Smooth muscle cell (in vitro differentiated cells): ENCODE data around the gene STRA8. TPM values are rescaled to one million over a fixed set of nuclear protein-coding genes. Genes with fewer than 3 reads are reported as not detected.

Experiments
- DNase-seq: peaks from one replicate; lab custom pipeline; 2025; ENCODE audit not compliant: unreplicated experiment; lab: John Stamatoyannopoulos, UW
- H2AFZ ChIP-seq: fragments of 200-600 bp; sonication (generic); 2 replicates; pipeline ENCODE4 v1.6.0; 2016; ENCODE audit warnings: antibody characterized with exemption, low read depth, mild to moderate bottlenecking
- H3F3A ChIP-seq: fragments of 200-600 bp; sonication (generic); 2 replicates; pipeline ENCODE4 v1.6.0; 2017; ENCODE audit warnings: antibody characterized with exemption, low read depth
- H3K27ac ChIP-seq: fragments of 200-600 bp; sonication (generic); 2 replicates; pipeline ENCODE4 v1.5.1; 2016; ENCODE audit warnings: low read depth, mild to moderate bottlenecking
- H3K27me3 ChIP-seq: fragments of 200-600 bp; sonication (generic); 2 replicates; pipeline ENCODE4 v1.6.1; 2016; ENCODE audit warnings: low read depth, mild to moderate bottlenecking
- H3K36me3 ChIP-seq: fragments of 200-600 bp; sonication (generic); 2 replicates; pipeline ENCODE4 v1.5.1; 2016; ENCODE audit warnings: low read depth
- H3K4me1 ChIP-seq: fragments of 200-600 bp; sonication (generic); 2 replicates; pipeline ENCODE4 v1.5.1; 2016; ENCODE audit warnings: low read depth
- H3K4me2 ChIP-seq: fragments of 200-600 bp; sonication (generic); 2 replicates; pipeline ENCODE4 v1.6.0; 2016; ENCODE audit warnings: mild to moderate bottlenecking
- H3K4me3 ChIP-seq: fragments of 200-600 bp; sonication (generic); 2 replicates; pipeline ENCODE4 v1.5.1; 2016; ENCODE audit warnings: mild to moderate bottlenecking
- H3K79me2 ChIP-seq: fragments of 200-600 bp; sonication (generic); 2 replicates; pipeline ENCODE4 v1.6.0; 2016; ENCODE audit warnings: low read depth, mild to moderate bottlenecking
- H3K9ac ChIP-seq: fragments of 200-600 bp; sonication (generic); 2 replicates; pipeline ENCODE4 v1.6.0; 2016; ENCODE audit warnings: low read depth
- H3K9me3 ChIP-seq: fragments of 200-600 bp; sonication (generic); replicated peaks from 2 replicates; pipeline ENCODE4 v1.5.1; 2016; ENCODE audit warnings: low read depth
- H4K20me1 ChIP-seq: fragments of 200-600 bp; sonication (generic); 2 replicates; pipeline ENCODE4 v1.6.0; 2016; ENCODE audit warnings: low read depth
- CTCF ChIP-seq: fragments of 200-600 bp; sonication (generic); IDR thresholded peaks from 2 replicates; pipeline ENCODE4 v1.5.1; 2017; ENCODE audit warnings: borderline replicate concordance, mild to moderate bottlenecking, antibody characterized with exemption; ENCODE audit not compliant: insufficient read depth, poor library complexity, severe bottlenecking
- WGBS: methylation state at CpG from one replicate; pipeline ENCODE4 v1.1.7; 2016; ENCODE audit warnings: low lambda C conversion rate; 5-methylcytosine and 5-hydroxymethylcytosine counted together
- polyA plus RNA-seq: library from polyadenylated mRNA; unstranded; fragments of >200 nt; fragmentation: Nextera tagmentation; extraction: Ambion mirVana; gene quantifications from 2 replicates; pipeline ENCODE4 v1.2.1, GENCODE V29; 2016
- total RNA-seq: library from RNA; depleted of rRNA; stranded (reverse); fragments of >200 nt; gene quantifications from 2 replicates; pipeline ENCODE4 v1.2.3, GENCODE V29; 2014

The STRA8 gene
- total and polyA plus RNA-seq, 2 experiments from 2014 or later, result not detected

GRCh38 chr7:135248546-135248945 lies 14.9 kb downstream of the STRA8 start:
- WGBS, result 83% methylated on average over 3 of the region's 3 CpGs
- DNase-seq, result no peak
- H3K27ac ChIP-seq, result no peak overlapping the region
- no peak overlapping the region for H2AFZ ChIP-seq
- TF ChIP-seq CTCF, result no peak
- H4K20me1 ChIP-seq, result no peaks in the 10 kb centered on the region
- no peak overlapping the region for H3K9ac ChIP-seq
- no peaks in the 10 kb centered on the region for H3K9me3 ChIP-seq
- no peaks in the 10 kb centered on the region for H3K4me1 ChIP-seq
- no peak overlapping the region for H3K4me2 ChIP-seq
- H3K36me3 ChIP-seq, result no peaks in the 10 kb centered on the region
- H3K4me3 ChIP-seq, result no peak overlapping the region
- no peaks in the 10 kb centered on the region for H3K79me2 ChIP-seq
- no peaks in the 10 kb centered on the region for H3F3A ChIP-seq
- H3K27me3 ChIP-seq, result peaks cover 3% of the 10 kb centered on the region

GRCh38 chr7:135251496-135252391 lies 18.1 kb downstream of the STRA8 start:
- Histone ChIP-seq H2AFZ (no peak overlapping the region), H3K4me3 (no peak overlapping the region), H3F3A (no peaks in the 10 kb centered on the region), H3K4me2 (no peak overlapping the region), H3K36me3 (no peaks in the 10 kb centered on the region), H3K4me1 (peaks cover 4% of the 10 kb centered on the region), H3K9me3 (no peaks in the 10 kb centered on the region), H3K27me3 (no peaks in the 10 kb centered on the region), H3K79me2 (no peaks in the 10 kb centered on the region), H3K27ac (no peak overlapping the region), H4K20me1 (no peaks in the 10 kb centered on the region), H3K9ac (no peak overlapping the region)
- WGBS, result 93% methylated on average over 4 of the region's 4 CpGs
- TF ChIP-seq CTCF, result no peak
- DNase-seq, result no peak

- Histone ChIP-seq H3K27ac (peak overlapping the region; percentile 63), H3K4me1 (peaks cover 4% of the 10 kb centered on the region), H3K36me3 (no peaks in the 10 kb centered on the region), H3K9ac (no peak overlapping the region), H2AFZ (peak overlapping the region; percentile 42), H3K9me3 (no peaks in the 10 kb centered on the region), H3K4me3 (no peak overlapping the region), H4K20me1 (no peaks in the 10 kb centered on the region), H3K27me3 (no peaks in the 10 kb centered on the region), H3F3A (no peaks in the 10 kb centered on the region), H3K4me2 (peak overlapping the region; percentile 35), H3K79me2 (no peaks in the 10 kb centered on the region)
- peak; percentile 4 for DNase-seq
- TF ChIP-seq CTCF, result no peak
- WGBS, result 41% methylated on average over 9 of the region's 9 CpGs
Measured at GRCh38 chr7:135253851-135254771, 20.5 kb downstream of the STRA8 start.
